Measurements from ENCODE around the gene CLEC14A. TPM values are rescaled to one million over a fixed set of nuclear protein-coding genes. Genes with fewer than 3 reads are reported as not detected.
A peak's percentile ranks its signal among the peaks of the same experiment; 100 is the strongest.

The CLEC14A gene
- total RNA-seq, 1 experiment from 2014 or later: 0.20 TPM

GRCh38 chr14:38248321-38249028, 7.4 kb downstream of the CLEC14A start:
- no peak for DNase-seq (ENCODE audit: low read depth)

- DNase-seq (ENCODE audit: low read depth): no peak
Observed at GRCh38 chr14:38243696-38244240, 12.1 kb downstream of the CLEC14A start.

GRCh38 chr14:38238878-38239277, 17.0 kb downstream of the CLEC14A start:
- DNase-seq (ENCODE audit: low read depth): peak; percentile 42

- DNase-seq (ENCODE audit: low read depth): peak; percentile 36
Observed at GRCh38 chr14:38238332-38238731, 17.6 kb downstream of the CLEC14A start.

GRCh38 chr14:38233218-38233617, 22.7 kb downstream of the CLEC14A start:
- DNase-seq (ENCODE audit: low read depth): no peak

- DNase-seq (ENCODE audit: low read depth): no peak
Observed at GRCh38 chr14:38226366-38226765, 29.5 kb downstream of the CLEC14A start.

- no peak for DNase-seq (ENCODE audit: low read depth)
Observed at GRCh38 chr14:38225946-38226345, 29.9 kb downstream of the CLEC14A start.

GRCh38 chr14:38224338-38224737, 31.6 kb downstream of the CLEC14A start:
- no peak for DNase-seq (ENCODE audit: low read depth)

- DNase-seq (ENCODE audit: low read depth): no peak
Observed at GRCh38 chr14:38221077-38221476, 34.8 kb downstream of the CLEC14A start.

GRCh38 chr14:38217553-38217952, 38.3 kb downstream of the CLEC14A start:
- DNase-seq (ENCODE audit: low read depth): no peak

- peak; percentile 43 for DNase-seq (ENCODE audit: low read depth)
Observed at GRCh38 chr14:38213001-38213400, 42.9 kb downstream of the CLEC14A start.

GRCh38 chr14:38212111-38212510, 43.8 kb downstream of the CLEC14A start:
- DNase-seq (ENCODE audit: low read depth): no peak

- DNase-seq (ENCODE audit: low read depth): no peak
Observed at GRCh38 chr14:38211255-38211735, 44.6 kb downstream of the CLEC14A start.

GRCh38 chr14:38210587-38211216, 45.2 kb downstream of the CLEC14A start:
- no peak for DNase-seq (ENCODE audit: low read depth)

GRCh38 chr14:38209572-38210557, 46.0 kb downstream of the CLEC14A start:
- DNase-seq (ENCODE audit: low read depth): no peak

GRCh38 chr14:38208618-38209562, 47.0 kb downstream of the CLEC14A start:
- DNase-seq (ENCODE audit: low read depth): no peak

- DNase-seq (ENCODE audit: low read depth): no peak
Observed at GRCh38 chr14:38207736-38208617, 47.9 kb downstream of the CLEC14A start, which contains the start of gene SSTR1. Gene SSTR1 (plus strand): TSS chr14:38207904. CDS start chr14:38209390, 1,486 bp downstream.

GRCh38 chr14:38207377-38207735, 48.5 kb downstream of the CLEC14A start:
- no peak for DNase-seq (ENCODE audit: low read depth)

- DNase-seq (ENCODE audit: low read depth): no peak
Observed at GRCh38 chr14:38206689-38207376, 49.1 kb downstream of the CLEC14A start.
